ENCODE measurements around the gene TRAPPC3L.

DNA sequence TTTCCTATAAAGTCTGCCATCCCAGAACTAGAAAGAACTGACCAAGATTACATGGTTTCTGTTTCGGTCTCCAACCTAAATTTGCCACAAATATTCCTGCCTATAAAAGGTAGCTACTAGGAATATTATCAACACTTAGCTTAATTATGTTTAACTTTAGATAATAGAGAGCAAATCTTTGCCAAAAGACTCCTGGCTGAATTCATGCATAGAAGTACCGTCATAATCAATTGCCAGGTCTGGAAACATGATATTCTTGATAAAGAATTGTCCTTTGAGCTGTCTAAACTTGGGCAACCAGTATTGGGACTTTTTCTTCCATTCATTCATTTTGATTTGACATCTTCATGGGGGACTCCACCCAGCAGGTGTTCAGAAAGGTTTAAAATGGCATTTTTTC is 61.9 kb downstream of the TRAPPC3L start:
- TF ChIP-seq, protein P1, sequence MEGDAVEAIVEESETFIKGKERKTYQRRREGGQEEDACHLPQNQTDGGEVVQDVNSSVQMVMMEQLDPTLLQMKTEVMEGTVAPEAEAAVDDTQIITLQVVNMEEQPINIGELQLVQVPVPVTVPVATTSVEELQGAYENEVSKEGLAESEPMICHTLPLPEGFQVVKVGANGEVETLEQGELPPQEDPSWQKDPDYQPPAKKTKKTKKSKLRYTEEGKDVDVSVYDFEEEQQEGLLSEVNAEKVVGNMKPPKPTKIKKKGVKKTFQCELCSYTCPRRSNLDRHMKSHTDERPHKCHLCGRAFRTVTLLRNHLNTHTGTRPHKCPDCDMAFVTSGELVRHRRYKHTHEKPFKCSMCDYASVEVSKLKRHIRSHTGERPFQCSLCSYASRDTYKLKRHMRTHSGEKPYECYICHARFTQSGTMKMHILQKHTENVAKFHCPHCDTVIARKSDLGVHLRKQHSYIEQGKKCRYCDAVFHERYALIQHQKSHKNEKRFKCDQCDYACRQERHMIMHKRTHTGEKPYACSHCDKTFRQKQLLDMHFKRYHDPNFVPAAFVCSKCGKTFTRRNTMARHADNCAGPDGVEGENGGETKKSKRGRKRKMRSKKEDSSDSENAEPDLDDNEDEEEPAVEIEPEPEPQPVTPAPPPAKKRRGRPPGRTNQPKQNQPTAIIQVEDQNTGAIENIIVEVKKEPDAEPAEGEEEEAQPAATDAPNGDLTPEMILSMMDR (IDR thresholded peaks at IDR 0.05; ENCODE audit: low read length): no peak
- TF ChIP-seq EZH2 (optimal IDR thresholded peaks at IDR 0.05; ENCODE audit: low read depth, low read length) (no peak), EZH2phosphoT487 (IDR thresholded peaks at IDR 0.05; ENCODE audit: low read length) (no peak)
